Activated gamma-delta T cell (primary cell): ENCODE results near the gene TMEM161A.
"Not testable (repeated sequence)": the region's sequence is repeated elsewhere in the genome, so short reads cannot be mapped to it uniquely, and the experiment has no call there.

ENCODE experiments used
- DNase-seq: peaks from one replicate; lab custom pipeline; 2025; lab: John Stamatoyannopoulos, UW

Gene TMEM161A

GRCh38 chr19:19122902-19123301, 15.4 kb downstream of the TMEM161A start:
- DNase-seq, result no peak

GRCh38 chr19:19121371-19121770, 16.9 kb downstream of the TMEM161A start:
- no peak for DNase-seq

GRCh38 chr19:19120308-19121231, 17.7 kb downstream of the TMEM161A start:
- no peak for DNase-seq

GRCh38 chr19:19119325-19120237, 18.7 kb downstream of the TMEM161A start:
- DNase-seq, result no peak

GRCh38 chr19:19115954-19116353, 22.3 kb downstream of the TMEM161A start:
- no peak for DNase-seq

- DNase-seq, result no peak
Measured at GRCh38 chr19:19113040-19113626, 25.1 kb downstream of the TMEM161A start.

- DNase-seq, result no peak
Measured at GRCh38 chr19:19111967-19112580, 26.2 kb downstream of the TMEM161A start.

GRCh38 chr19:19111136-19111835, 27.0 kb downstream of the TMEM161A start:
- no peak for DNase-seq

- no peak for DNase-seq
Measured at GRCh38 chr19:19110410-19111135, 27.7 kb downstream of the TMEM161A start.

GRCh38 chr19:19109601-19110000, 28.7 kb downstream of the TMEM161A start:
- no peak for DNase-seq

GRCh38 chr19:19107654-19108053, 30.6 kb downstream of the TMEM161A start:
- no peak for DNase-seq

GRCh38 chr19:19106938-19107337, 31.3 kb downstream of the TMEM161A start:
- not testable (repeated sequence) for DNase-seq

- DNase-seq, result no peak
Measured at GRCh38 chr19:19106056-19106551, 32.2 kb downstream of the TMEM161A start.

GRCh38 chr19:19105365-19106055, 32.8 kb downstream of the TMEM161A start:
- no peak for DNase-seq

- DNase-seq, result no peak
Measured at GRCh38 chr19:19103167-19103566, 35.1 kb downstream of the TMEM161A start.

- DNase-seq, result not testable (repeated sequence)
Measured at GRCh38 chr19:19102566-19102965, 35.7 kb downstream of the TMEM161A start.

- DNase-seq, result no peak
Measured at GRCh38 chr19:19101540-19101939, 36.7 kb downstream of the TMEM161A start.

GRCh38 chr19:19098703-19099632, 39.3 kb downstream of the TMEM161A start:
- no peak for DNase-seq
